Midbrain (tissue), 1 donor: ENCODE measurements around the gene DLL4.

Source experiments
- DNase-seq: peaks from one replicate; lab custom pipeline; 2025; lab: John Stamatoyannopoulos, UW

Gene DLL4

DNA sequence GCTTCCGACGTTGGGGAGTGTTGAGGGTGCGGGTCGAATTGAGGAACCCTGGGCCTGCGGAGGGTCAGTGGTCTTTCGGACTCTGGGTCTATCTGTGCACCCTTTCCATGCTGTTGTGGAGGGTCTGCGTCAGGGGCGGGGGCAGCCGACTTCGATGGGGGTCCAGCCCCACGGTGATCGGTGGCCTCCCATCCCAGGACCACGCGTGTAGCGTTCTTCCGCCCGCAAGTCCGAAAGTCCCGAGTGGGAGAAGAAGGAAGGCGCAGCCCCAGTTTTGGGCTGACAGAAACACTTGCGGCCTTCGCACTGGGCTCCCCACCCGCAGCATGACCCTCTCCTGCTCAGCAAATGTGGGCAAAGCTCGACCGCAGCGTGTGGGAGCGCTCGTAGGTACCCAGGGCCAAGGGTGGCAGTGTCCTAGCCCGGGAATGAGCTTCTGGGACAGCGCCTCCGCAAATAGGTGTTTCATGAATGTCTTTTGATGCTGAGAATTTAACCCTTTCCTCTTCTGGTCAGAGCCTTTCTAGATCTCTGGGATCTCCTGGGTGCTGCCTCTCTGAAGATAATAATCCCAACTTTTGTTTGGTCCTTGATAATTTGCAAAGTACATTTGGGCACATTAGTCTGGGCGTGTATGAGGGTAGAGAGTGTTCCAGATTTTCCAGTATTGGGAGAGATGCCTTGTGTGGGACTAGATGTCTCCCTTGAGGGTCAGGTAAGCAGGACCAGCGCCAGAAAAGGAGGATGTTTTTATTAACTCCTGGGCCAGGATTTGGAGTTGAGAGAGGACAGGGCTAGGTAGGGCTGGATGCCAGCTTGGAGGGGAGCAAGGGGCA lies 2.3 kb upstream of the DLL4 start:
- no peak for DNase-seq

DNA sequence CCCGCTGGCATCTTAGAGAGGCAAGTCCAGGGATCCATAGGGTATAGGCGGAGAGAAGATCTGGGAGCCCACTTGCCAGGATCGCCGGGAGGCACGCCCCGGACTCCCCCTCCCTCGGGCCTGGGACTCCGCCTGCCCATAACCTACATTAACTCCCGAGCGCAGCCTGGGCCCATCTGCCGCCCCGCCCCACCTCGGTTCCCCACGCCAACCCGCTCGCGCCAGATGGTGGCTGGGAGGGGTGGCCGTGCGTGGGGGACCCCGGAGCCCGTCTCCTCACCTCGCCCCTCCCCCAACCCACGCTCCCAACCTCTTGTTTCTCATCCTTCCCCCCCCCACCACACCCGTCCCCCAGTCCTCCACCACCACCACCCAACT lies 1.7 kb upstream of the DLL4 start:
- no peak for DNase-seq

DNA sequence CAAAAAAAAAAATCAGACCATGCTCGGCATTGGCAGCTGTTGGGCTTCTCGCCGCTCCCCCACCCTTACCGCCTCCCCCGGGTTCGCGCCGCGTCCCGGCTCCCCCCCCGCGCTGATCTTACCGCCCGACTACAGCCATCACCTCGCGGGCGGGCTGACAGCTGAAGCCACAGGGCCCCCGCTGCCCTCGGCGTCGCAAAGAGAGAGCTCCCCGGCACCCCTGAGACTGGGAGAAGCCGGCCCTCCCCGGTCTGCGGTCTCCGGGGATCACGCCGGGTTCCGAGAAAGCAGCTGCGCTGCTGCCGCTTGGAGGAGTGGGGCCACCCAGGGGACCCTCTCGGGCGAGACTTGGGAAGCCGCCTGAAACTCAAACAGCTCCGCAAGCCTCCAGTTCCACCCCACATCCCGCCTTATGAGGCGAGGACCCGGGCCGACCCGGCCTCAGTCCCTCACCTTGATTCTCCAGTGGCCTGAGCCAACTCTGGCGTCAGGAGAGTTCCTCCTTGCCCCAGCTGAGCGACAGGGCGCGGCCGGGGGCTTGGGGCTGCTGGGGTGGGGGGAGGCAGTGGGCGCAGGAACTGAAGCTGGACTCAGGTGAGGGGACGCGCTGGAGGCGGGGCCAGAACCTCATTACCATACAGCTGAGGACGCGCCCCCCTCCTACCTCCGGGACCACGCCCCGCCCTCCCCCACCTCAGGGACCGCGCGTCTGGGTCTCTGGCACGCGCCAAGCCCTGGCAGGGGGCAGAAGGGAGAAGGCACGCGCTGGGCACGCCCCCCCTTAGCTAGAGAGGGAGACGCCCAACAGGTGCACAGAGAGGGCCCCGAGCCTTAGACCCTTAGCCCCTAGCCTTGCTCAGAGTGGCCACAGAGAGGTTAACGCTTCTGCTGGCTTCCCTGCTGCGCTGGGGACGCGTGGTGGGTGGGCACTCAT lies 1.0 kb upstream of the DLL4 start:
- no peak for DNase-seq

DNA sequence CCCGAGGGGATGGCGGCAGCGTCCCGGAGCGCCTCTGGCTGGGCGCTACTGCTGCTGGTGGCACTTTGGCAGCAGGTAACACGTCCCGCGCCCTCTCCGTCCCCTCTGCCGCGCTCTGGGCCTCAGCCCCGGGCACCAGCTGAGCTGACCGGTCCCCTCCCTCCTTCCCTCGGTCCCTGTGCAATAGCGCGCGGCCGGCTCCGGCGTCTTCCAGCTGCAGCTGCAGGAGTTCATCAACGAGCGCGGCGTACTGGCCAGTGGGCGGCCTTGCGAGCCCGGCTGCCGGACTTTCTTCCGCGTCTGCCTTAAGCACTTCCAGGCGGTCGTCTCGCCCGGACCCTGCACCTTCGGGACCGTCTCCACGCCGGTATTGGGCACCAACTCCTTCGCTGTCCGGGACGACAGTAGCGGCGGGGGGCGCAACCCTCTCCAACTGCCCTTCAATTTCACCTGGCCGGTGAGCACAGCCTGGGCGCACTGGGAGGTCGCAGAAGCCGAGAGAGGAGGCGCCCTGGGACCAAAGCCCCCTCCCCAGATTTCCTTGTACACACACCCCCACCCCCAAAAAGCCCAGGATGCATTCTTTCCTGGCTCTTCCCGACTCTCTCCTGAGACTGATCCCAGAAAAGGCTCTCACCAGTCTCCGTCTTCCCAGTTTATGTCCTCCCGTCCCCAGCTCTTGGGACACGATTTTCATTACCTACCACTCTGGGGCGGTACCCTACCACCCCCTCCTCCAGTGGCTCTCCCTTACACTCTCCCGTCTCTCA lies 705 bp downstream of the DLL4 start:
- no peak for DNase-seq

DNA sequence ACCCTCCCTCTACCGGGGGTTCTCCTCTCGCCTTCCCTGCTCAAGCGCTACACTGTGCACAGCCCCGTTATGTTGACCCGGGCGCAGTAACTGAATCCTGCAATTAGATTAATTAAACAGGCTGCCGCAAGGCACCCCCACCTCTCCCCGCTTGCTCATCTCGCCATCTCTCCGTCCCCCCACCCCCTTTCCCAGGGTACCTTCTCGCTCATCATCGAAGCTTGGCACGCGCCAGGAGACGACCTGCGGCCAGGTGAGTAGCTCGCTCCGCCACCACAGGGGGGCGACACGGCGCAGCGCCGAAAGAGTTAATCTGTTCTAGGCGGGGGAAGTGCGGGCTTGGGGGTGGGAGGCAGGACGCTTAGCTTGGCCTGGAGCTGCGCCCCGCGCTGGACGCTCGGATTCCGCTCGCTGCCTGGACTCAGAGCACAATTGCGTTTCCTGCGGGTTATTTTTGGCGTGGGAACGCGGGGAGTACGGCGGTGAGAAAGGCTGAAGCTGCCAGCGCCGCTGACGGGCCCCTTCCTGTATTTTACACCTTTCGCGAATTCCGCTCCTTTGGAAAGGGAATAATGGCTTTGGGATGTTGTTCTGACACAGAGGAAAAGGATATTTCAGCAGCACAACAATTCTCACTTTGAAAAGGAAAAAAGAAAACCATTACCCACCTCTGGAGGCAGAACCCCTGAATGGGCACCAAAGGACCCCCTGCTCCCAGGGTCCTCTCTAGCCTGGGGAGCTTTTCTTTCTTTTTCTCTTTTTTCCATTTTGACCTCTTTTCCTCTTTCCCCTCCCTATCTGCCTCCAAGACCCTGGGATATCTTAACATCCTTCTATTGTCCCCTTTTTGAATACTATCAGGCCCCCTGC lies 1.5 kb downstream of the DLL4 start:
- DNase-seq: no peak

DNA sequence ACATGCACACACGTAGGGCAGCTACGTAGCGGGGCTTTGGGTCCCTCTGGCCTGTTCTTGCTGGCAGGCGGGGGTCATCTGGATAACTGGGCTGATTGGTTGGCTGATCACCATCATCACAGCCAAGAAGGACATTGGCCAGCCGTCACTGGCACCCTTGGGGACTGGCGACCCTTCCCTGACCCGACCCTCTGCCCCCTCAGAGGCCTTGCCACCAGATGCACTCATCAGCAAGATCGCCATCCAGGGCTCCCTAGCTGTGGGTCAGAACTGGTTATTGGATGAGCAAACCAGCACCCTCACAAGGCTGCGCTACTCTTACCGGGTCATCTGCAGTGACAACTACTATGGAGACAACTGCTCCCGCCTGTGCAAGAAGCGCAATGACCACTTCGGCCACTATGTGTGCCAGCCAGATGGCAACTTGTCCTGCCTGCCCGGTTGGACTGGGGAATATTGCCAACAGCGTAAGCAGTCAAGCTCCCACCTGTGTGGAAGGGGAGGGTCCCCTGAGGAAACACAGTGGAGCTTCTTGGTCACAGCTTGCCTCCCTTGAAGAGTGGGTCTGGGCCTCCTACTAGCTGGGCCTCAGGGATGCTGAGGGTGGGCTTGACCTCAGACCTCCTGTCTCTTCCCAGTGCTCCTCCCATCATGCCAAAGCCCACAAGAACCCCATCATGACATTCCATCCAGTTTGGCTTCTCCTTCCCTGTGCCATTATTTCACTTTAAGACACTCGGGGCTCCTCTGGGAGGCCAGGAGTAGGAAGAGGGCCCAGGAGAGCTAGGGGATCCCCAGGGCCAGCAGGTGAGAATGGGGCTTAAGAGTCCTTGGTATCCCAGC lies 2.4 kb downstream of the DLL4 start:
- DNase-seq: no peak

DNA sequence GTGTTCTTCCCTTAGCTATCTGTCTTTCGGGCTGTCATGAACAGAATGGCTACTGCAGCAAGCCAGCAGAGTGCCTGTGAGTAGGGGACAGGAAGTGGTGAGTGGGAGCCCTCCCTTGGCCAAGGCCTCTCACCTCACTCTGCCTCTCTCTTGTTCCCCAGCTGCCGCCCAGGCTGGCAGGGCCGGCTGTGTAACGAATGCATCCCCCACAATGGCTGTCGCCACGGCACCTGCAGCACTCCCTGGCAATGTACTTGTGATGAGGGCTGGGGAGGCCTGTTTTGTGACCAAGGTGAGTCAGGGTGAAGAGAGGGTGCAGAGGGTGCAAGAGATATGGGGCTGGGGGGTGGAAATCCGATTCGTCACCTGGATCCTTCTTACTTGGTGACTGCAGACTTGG lies 3.0 kb downstream of the DLL4 start:
- no peak for DNase-seq

DNA sequence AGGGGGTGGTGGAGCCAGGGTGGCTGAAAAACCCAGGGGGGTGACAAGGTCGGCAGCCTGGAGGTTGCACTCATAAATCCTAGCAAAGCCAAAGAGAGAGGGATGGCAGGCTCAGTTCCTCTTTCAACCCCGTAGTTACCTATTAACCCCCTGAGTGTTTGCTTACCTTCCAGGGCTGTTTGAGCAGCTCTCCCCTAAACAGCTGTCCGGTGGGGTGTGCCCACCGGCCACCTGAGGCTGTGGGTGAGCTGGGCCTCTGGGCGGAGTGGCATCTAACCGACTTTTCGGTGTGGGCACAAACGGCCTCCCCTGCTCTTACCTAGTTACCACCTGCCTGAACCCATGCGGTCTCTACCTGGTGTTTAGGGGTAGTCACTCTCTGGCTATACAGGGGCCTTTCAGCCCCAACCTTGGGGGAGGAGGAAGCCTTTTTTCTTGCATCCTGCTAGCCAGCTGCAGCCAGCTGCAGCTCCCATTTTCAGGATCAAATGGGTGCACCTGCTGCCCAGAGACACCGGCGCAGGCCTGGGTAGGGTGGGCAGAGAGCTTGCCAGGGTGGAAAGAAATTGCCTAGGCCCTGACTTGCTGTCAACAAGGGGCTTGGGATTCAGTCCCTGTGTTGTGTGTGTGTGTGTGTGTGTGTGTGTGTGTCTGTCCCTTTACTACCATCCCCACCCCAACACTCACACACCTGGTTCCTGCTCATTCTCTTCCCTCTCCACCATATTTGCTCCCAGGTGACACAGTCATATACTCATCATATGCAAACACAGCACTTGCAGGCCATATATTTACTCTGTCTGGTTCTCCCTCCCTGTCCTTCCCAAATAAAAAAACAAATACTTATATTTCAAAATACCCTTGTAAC lies 3.7 kb downstream of the DLL4 start:
- DNase-seq: no peak

DNA sequence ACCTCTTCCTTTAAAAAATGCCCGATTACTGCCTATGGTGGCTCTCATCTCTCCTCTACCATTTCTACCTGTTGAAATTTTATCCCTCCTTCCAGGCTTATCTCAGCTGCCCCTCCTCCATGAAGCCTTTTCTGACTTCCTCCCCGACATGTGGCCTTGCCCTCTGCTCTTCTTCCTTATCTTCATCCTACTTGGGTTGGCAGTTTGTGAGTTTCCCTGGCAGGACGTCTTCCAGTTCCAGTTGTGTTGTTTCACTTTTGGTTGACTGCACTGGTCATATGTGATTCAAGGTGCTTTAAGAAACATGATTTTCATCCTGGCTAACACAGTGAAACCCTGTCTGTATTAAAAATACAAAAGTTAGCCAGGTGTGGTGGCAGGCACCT lies 4.4 kb downstream of the DLL4 start:
- no peak for DNase-seq

DNA sequence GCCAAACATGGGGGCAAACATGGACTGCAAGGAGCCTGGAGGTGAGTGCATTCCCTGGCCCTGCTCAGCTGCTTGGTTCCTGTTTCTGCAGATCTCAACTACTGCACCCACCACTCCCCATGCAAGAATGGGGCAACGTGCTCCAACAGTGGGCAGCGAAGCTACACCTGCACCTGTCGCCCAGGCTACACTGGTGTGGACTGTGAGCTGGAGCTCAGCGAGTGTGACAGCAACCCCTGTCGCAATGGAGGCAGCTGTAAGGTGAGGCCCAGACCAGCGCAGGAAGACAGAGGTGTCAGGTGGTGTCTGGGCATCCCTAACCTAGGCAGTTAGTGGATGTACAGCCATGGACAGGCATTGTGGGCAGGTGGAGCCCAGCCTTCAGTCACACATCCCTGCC lies 5.3 kb downstream of the DLL4 start:
- no peak for DNase-seq

DNA sequence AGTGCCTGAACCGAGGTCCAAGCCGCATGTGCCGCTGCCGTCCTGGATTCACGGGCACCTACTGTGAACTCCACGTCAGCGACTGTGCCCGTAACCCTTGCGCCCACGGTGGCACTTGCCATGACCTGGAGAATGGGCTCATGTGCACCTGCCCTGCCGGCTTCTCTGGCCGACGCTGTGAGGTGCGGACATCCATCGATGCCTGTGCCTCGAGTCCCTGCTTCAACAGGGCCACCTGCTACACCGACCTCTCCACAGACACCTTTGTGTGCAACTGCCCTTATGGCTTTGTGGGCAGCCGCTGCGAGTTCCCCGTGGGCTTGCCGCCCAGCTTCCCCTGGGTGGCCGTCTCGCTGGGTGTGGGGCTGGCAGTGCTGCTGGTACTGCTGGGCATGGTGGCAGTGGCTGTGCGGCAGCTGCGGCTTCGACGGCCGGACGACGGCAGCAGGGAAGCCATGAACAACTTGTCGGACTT lies 7.1 kb downstream of the DLL4 start:
- DNase-seq: no peak

DNA sequence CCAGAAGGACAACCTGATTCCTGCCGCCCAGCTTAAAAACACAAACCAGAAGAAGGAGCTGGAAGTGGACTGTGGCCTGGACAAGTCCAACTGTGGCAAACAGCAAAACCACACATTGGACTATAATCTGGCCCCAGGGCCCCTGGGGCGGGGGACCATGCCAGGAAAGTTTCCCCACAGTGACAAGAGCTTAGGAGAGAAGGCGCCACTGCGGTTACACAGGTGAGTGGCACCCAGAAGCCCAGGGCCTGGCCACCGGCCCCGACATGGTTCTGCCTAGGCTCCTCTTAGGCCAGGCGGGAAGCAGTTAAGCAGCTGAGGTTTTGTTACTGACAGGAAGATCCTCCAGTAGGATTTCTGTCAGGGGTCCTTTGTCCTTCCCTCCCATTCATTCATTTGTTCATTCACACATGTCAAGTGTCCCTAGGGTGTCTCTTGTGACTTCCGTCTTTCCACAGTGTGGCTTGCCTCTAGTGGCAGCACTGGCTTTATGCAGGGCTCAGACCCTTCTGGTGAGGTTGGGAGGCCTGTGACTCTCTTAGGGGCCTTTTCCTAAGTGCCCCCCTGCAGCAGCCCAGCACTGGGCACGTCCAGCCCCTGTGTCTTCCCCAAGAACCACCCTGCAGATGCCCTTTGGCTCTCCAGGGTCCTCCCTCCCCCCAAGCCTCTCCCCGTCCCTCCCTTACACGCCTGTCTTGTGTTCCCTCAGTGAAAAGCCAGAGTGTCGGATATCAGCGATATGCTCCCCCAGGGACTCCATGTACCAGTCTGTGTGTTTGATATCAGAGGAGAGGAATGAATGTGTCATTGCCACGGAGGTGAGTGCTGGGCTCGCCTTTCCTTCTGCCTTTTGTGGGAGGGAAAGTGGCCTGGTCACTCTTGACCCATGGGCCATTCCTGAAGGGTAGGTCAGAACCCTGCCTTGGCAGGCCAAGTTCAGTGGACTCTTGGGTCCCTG lies 7.8 kb downstream of the DLL4 start:
- no peak for DNase-seq

DNA sequence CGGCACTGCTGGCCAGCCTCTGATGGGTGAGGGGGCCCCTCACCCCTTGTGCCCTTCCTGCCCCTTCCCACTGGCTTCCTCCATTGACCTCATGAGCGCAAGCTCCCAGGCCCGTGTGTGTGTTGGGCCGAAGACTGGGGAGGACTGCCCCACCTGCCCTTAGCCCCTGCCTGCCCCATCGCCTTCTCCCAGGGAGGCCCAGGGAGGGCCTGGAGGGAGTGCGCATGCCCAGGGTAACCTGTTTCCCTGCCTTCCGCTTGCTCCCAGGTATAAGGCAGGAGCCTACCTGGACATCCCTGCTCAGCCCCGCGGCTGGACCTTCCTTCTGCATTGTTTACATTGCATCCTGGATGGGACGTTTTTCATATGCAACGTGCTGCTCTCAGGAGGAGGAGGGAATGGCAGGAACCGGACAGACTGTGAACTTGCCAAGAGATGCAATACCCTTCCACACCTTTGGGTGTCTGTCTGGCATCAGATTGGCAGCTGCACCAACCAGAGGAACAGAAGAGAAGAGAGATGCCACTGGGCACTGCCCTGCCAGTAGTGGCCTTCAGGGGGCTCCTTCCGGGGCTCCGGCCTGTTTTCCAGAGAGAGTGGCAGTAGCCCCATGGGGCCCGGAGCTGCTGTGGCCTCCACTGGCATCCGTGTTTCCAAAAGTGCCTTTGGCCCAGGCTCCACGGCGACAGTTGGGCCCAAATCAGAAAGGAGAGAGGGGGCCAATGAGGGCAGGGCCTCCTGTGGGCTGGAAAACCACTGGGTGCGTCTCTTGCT lies 8.8 kb downstream of the DLL4 start:
- no peak for DNase-seq

DNA sequence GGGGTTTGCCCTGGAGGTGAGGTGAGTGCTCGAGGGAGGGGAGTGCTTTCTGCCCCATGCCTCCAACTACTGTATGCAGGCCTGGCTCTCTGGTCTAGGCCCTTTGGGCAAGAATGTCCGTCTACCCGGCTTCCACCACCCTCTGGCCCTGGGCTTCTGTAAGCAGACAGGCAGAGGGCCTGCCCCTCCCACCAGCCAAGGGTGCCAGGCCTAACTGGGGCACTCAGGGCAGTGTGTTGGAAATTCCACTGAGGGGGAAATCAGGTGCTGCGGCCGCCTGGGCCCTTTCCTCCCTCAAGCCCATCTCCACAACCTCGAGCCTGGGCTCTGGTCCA lies 9.4 kb downstream of the DLL4 start:
- no peak for DNase-seq

DNA sequence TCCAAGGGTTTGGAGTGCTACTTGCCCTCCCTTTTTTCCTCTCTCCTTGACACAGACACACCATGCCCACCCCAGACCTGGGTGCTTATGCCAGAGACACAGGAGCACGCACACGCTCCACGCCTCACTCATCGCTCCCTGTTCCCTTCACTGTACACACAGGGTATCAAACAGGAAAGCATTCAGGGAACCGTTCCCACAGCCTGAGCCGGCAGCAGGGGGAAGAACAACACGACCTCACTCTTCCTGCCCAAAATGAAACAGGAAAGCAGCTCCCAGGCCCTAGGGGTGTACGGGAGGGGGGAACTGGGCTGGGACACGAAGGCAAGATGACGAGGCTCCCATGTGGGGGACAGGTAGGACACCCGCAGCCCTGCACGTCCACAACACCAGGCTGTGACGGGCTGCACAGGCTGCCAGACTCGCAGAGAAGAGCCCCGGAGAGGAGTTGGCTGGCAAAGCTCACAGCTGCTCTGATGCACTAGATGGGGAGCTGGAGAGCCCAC lies 11.2 kb downstream of the DLL4 start:
- no peak for DNase-seq

DNA sequence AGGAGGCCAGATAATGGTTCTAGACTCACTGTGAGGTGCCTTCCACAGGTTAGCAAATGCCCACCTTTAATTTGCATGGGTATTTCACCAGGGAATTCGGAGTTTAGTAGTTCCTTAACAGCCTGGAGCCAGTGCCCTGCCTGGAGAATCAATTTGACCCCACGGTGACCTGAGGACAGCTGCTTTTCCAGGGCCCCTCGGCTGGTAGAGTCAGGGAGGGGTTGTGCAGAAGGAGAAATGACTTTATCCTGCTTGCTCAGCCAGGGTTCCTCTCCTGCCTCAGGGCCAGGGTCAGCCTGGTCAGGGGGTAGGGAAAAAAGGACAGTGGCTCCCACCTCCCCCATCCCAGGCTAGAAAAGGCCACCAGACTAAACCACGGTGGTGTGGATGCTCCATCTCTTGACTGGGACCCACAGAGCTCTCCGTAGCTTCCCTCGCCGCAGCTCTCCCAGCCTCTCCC lies 12.0 kb downstream of the DLL4 start:
- DNase-seq: no peak
